Muscle of arm (tissue), 12 donors: ENCODE data around the gene ANKRD10. TPM values are rescaled to one million over a fixed set of nuclear protein-coding genes. Genes with fewer than 3 reads are reported as not detected.
"Not testable (repeated sequence)": the region's sequence is repeated elsewhere in the genome, so short reads cannot be mapped to it uniquely, and the experiment has no call there.

Experiments used
- DNase-seq: peaks from one replicate; pipeline ENCODE4 v3.0.0-alpha.2; 2013
- polyA plus RNA-seq, 12 donors: library from polyadenylated mRNA; unstranded; fragments of 120-200 nt; gene quantifications; one replicate each; pipeline ENCODE4 v1.2.1, GENCODE V29; 2013; ENCODE audit not compliant: insufficient read length in 12 of 12

Gene ANKRD10
- polyA plus RNA-seq, 12 donors = 133 to 392 (median 236) TPM; not detected in 1

DNA sequence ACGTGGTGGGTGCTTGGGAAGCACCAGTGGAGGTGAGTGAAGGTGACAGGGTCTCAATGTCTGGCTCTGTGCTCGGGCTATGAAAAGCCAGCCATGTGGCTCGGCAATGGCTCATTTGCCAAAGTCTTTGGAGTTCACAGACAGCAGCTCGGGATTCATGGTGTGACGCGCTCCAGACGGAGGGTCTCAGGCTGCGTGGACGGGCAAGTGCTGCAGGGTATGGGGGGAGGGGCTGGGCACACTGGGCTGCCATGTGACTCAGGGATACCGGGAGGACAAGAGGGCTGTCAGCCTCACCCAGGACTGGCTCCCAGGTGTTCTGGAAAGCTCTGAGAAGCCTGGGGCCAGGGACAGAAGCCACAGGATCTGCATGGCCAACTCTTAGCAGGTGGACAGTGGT is 32.5 kb upstream of the ANKRD10 start:
- not testable (repeated sequence) for DNase-seq

GRCh38 chr13:110945928-110946570 is 31.2 kb upstream of the ANKRD10 start:
- DNase-seq = no peak

- no peak for DNase-seq
Measured at GRCh38 chr13:110944968-110945927, 30.4 kb upstream of the ANKRD10 start.

GRCh38 chr13:110944121-110944967 is 29.5 kb upstream of the ANKRD10 start:
- no peak for DNase-seq

- no peak for DNase-seq
Measured at GRCh38 chr13:110942248-110942981, 27.5 kb upstream of the ANKRD10 start.

- no peak for DNase-seq
Measured at GRCh38 chr13:110938662-110939421, 24.0 kb upstream of the ANKRD10 start.

DNA sequence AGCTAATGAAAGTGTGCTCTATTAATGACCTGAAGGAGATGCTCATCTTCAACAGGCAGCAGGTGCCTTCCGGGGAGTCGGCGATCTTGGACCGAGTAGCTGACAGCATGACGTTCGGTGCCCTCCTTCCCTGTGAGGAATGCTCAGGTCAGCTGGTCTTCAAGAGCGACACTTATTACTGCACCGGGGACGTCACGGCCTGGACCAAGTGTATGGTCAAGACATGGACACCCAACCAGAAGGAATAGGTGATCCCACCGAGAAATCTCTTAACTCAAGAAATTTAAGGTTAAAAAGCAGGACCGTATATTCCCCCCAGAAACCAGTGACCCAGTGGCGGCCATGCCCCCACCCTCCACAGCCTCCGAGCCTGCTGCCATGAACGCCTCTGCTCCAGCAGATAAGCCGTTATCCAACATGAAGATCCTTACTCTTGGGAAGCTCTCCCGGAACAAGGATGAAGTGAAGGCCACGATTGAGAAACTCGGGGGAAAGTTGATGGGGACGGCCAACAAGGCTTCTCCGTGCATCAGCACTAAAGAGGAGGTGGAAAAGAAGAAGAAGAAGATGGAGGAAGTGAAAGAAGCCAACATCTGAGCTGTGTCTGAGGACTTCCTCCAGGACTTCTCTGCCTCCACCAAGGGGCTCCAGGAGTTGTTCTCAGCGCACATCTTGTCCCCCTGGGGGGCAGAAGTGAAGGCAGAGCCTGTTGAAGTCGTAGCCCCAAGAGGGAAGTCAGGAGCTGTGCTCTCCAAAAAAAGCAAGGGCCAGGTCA is 22.8 kb upstream of the ANKRD10 start:
- no peak for DNase-seq

GRCh38 chr13:110936519-110936918 is 21.6 kb upstream of the ANKRD10 start:
- no peak for DNase-seq

DNA sequence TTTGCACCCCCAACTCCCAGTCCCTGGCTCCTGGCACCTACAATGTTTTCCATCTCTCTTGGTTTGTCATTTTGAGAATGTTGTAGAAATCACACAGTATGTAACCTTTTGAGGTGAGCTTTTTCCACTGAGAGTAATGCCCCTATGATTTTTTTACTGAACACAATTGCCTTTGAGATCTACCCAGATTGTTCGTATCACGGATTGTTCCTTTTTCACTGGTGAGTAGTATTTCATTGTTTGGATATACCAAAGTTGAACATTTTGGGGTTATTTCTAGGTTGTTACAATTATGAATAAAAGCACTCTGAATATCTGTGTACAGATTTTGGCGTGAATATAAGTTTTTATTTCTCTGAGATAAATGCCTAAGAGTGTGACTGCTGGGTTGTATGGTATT is 17.7 kb upstream of the ANKRD10 start:
- DNase-seq = no peak

GRCh38 chr13:110929104-110929777 is 14.4 kb upstream of the ANKRD10 start:
- no peak for DNase-seq

DNA sequence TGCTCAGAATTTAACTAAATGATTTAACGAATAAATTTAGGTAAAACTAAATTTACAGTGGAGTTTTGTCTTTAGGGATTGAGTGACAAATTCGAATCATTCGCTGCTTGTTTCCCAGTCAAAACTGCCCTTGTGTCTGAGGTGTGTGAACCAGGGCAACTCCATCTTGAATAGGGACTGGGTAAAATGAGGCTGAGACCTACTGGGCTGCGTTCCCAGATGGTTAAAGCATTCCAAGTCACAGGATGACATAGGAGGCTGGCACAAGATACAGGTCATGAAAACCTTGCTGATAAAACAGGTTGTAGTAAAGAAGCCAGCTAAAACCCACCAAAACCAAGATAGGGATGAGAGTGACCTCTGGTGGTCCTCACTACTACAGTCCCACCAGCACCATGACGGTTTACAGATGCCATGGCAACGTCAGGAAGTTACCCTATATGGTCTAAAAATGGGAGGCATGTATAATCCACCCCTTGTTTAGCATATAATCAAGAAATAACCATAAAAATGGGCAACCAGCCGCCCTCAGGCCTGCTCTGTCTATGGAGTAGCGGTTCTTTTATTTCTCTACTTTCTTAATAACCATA is 10.2 kb upstream of the ANKRD10 start:
- DNase-seq = no peak

- no peak for DNase-seq
Measured at GRCh38 chr13:110924639-110924934, 9.7 kb upstream of the ANKRD10 start.

GRCh38 chr13:110923777-110924638 is 9.1 kb upstream of the ANKRD10 start:
- no peak for DNase-seq

GRCh38 chr13:110923086-110923485 is 8.2 kb upstream of the ANKRD10 start:
- DNase-seq = no peak

DNA sequence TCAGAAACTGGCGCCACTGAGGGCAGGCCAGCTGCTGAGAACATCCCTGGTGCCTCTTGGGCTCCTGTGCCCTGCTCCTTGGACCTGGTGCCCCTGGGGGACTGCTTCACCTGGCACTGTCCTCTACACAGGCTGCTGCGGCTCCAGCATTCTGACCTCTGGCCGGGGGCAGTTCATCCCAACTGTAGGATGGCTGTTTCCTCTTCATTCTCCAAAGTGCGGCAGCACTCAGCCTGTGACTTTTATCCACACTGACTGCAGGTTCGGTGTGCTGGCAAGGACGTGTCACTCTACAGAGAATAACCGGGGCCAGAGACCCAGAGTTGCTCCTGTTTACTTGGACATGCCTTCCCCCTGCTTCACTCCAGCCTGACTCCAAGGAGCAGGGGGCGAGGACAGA is 7.6 kb upstream of the ANKRD10 start:
- DNase-seq = no peak

GRCh38 chr13:110921695-110922094 is 6.8 kb upstream of the ANKRD10 start:
- no peak for DNase-seq

- DNase-seq = no peak
Measured at GRCh38 chr13:110921209-110921608, 6.3 kb upstream of the ANKRD10 start.

- no peak for DNase-seq
Measured at GRCh38 chr13:110920038-110920437, 5.2 kb upstream of the ANKRD10 start.
